Small intestine (tissue), 7 donors: ENCODE data around the gene SYT1. TPM values are rescaled to one million over a fixed set of nuclear protein-coding genes. Genes with fewer than 3 reads are reported as not detected.

Source experiments
- DNase-seq, 2 donors: peaks; one replicate each; pipeline versions ENCODE4 v3.0.0 to v3.0.0-alpha.2; 2013
- FAIRE-seq: peaks from 2 replicates; lab custom pipeline; 2012; peaks lifted over from hg19 to GRCh38; lab: Jason Lieb, UNC
- H3K27ac ChIP-seq, 3 donors: one replicate each; pipeline ENCODE4 v1.5.1; 2013; ENCODE audit warnings: low read length in 2 of 3, mild to moderate bottlenecking in 2 of 3, control low read depth in 1 of 3, inconsistent platforms in 1 of 3, low read depth in 1 of 3, moderate library complexity in 1 of 3
- H3K27me3 ChIP-seq, 3 donors: one replicate each; pipeline ENCODE4 v1.6.1; 2013; ENCODE audit warnings: low read length in 3 of 3, inconsistent platforms in 1 of 3; ENCODE audit not compliant: control insufficient read depth in 3 of 3, insufficient read depth in 3 of 3
- H3K36me3 ChIP-seq, 3 donors: one replicate each; pipeline ENCODE4 v1.6.1; 2013; ENCODE audit warnings: low read length in 3 of 3, inconsistent platforms in 1 of 3, low read depth in 1 of 3, mild to moderate bottlenecking in 1 of 3, moderate library complexity in 1 of 3; ENCODE audit not compliant: control insufficient read depth in 3 of 3, insufficient read depth in 2 of 3
- H3K4me1 ChIP-seq, 3 donors: one replicate each; pipeline ENCODE4 v1.6.1; 2013; ENCODE audit warnings: low read length in 2 of 3, inconsistent platforms in 1 of 3, low read depth in 1 of 3, mild to moderate bottlenecking in 1 of 3, moderate library complexity in 1 of 3; ENCODE audit not compliant: control insufficient read depth in 3 of 3, insufficient read depth in 2 of 3
- H3K4me3 ChIP-seq, 3 donors: one replicate each; pipeline ENCODE4 v1.5.1; 2013; ENCODE audit warnings: low read length in 3 of 3, control low read depth in 1 of 3, inconsistent platforms in 1 of 3, low read depth in 1 of 3, mild to moderate bottlenecking in 1 of 3, moderate library complexity in 1 of 3
- H3K9me3 ChIP-seq, 2 donors: one replicate each; pipeline ENCODE4 v1.6.1; 2013; ENCODE audit warnings: low read depth in 1 of 2, low read length in 1 of 2; ENCODE audit not compliant: control insufficient read depth in 2 of 2, insufficient read depth in 1 of 2
- WGBS, 3 donors: extraction: QIAGEN DNeasy Blood & Tissue Kit; methylation state at CpG; one replicate each; pipeline ENCODE4 v1.1.7; 2013; 5-methylcytosine and 5-hydroxymethylcytosine counted together
- polyA plus RNA-seq, 4 donors: library from polyadenylated mRNA; stranded (reverse) in 3 of 4; unstranded in 1 of 4; fragments of 200-250 nt in 3 of 4; fragments of 120-200 nt in 1 of 4; gene quantifications; one replicate each; pipeline versions ENCODE4 v1.2.1 to v1.2.3, GENCODE V29; 2013
- donor health status: healthy with polysubstance abuse.
- donor health status: control.
- donor health status: control.
- donor health status: Bipolar disorder and iron deficiency.
- donor health status: healthy.

The SYT1 gene
- polyA plus RNA-seq, 4 donors: 1.3 to 11.3 TPM; not detected in 2

DNA sequence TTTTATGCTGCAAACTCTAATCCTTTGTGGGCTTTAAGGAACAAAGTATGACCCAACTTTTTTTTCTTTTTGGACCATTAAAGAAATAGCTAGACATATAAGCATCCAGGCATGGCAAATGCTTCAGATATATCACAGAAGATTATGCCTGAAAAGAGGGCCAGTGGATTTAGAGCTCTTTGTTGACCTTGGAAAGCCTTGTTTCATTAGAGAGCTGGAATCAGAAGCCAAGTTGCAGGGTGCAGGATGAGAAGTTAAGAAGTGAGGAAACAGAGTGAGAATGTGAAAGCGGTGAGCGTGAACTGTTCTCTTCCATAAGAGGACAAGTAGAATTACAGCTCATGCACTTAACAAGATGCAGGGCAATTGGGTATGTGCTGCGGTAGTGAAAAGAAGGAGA, 373.7 kb downstream of the SYT1 start:
- DNase-seq (no peak), FAIRE-seq (no peak)
- H3K4me3 ChIP-seq: no peak overlapping the region
- H3K4me1 ChIP-seq: no peaks in the 10 kb centered on the region
- H3K36me3 ChIP-seq: no peaks in the 10 kb centered on the region
- H3K27ac ChIP-seq: no peak overlapping the region
- no peaks in the 10 kb centered on the region for H3K27me3 ChIP-seq
- 86 to 99% (median 91%) methylated on average over 3 of the region's 3 CpGs for WGBS, 3 donors
- H3K9me3 ChIP-seq: no peaks in the 10 kb centered on the region

DNA sequence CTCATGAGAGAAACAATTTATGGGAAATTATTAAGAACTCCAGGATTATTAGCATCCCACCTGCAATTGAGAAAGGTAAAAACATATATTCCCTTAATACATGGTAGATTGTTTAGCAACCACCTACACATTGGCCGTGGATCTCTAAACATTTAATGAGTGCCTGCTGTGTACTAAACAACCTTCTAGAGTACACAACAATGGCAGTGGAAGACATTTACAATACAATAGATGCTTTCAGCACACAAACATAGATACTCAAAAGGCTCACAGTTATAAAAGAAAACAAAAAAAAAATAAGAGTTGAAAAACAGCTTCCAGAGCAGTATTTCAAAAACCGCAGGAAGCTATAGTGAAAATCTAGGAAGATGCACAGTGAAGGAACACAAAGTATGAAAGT, 382.9 kb downstream of the SYT1 start:
- FAIRE-seq: no peak
- H3K9me3 ChIP-seq: no peaks in the 10 kb centered on the region
- 83 to 88% (median 86%) methylated on average over 2 of the region's 2 CpGs for WGBS, 3 donors
- H3K4me1 ChIP-seq: no peaks in the 10 kb centered on the region
- no peak overlapping the region for H3K27ac ChIP-seq
- peaks cover 0 to 2% (median 0%) of the 10 kb centered on the region in 3 donors for H3K27me3 ChIP-seq
- no peak overlapping the region for H3K4me3 ChIP-seq
- H3K36me3 ChIP-seq: no peaks in the 10 kb centered on the region
- DNase-seq: no peak

DNA sequence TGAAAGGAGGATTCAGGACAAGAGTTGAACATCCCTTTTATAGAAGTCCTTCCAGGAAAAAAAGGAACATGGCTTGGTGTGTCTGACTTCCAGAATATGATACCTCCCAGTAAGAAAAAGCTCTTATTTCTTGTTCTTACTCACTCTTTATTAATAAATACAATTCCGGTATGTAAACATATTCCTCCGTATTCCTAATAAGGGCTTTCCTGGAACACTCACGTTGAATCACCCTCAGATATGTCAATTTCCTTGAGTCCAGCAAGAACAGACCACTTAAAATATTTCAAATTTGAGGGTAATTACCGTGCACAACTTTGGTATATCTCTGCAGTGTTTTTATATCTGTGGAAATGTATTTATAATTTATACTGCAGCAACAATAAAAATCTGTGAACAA, 385.6 kb downstream of the SYT1 start:
- H3K27ac ChIP-seq: no peak overlapping the region
- H3K36me3 ChIP-seq: no peaks in the 10 kb centered on the region
- H3K27me3 ChIP-seq: peaks cover 0 to 2% (median 0%) of the 10 kb centered on the region in 3 donors
- DNase-seq (no peak), FAIRE-seq (no peak)
- no peak overlapping the region for H3K4me3 ChIP-seq
- WGBS, 3 donors: 73 to 85% (median 74%) methylated on average over 4 of the region's 4 CpGs
- H3K9me3 ChIP-seq: no peaks in the 10 kb centered on the region
- H3K4me1 ChIP-seq: no peaks in the 10 kb centered on the region

DNA sequence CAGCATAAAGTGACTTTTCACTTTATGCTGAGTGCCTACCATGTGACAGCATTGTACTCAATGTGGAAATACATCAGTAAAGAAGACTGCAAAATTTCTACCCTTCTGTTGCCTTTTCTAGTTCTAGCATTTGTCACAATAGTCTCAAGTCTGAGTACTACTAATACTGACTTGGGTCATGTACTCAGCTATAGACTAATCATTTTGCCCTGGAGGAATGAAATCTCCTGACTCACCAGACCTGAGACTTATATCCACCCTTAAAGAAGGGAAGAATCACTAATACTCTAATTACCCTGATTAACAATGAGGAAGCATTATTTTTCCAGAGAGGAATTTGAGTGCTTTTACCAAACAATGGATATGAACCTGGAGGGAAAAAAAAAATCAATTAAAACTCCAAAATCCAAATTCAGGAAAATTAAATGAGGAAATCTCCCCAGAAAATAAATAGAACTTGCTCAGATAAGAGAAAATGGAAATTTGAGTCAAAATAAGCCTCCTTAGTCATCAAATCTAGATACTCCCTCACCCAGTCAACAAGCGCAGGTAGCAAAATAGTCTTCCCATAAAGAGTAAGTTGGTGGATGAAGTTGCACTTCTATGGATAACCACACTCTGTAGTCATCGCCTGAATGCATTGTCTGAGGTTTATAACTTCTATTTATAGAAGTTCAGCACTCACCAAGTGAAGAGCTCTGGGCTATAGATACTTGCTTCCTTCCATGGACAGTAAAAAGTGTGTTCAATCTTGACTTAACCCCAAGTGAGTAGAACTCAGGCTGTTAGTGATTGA, 386.6 kb downstream of the SYT1 start:
- Histone ChIP-seq H3K4me3 (no peak overlapping the region), H3K4me1 (no peaks in the 10 kb centered on the region), H3K9me3 (no peaks in the 10 kb centered on the region), H3K27ac (no peak overlapping the region), H3K36me3 (no peaks in the 10 kb centered on the region), H3K27me3 (peaks cover 0 to 2% (median 0%) of the 10 kb centered on the region in 3 donors)
- no peak for FAIRE-seq
- DNase-seq: no peak
- WGBS, 3 donors: 80 to 86% (median 81%) methylated on average over 2 of the region's 2 CpGs

DNA sequence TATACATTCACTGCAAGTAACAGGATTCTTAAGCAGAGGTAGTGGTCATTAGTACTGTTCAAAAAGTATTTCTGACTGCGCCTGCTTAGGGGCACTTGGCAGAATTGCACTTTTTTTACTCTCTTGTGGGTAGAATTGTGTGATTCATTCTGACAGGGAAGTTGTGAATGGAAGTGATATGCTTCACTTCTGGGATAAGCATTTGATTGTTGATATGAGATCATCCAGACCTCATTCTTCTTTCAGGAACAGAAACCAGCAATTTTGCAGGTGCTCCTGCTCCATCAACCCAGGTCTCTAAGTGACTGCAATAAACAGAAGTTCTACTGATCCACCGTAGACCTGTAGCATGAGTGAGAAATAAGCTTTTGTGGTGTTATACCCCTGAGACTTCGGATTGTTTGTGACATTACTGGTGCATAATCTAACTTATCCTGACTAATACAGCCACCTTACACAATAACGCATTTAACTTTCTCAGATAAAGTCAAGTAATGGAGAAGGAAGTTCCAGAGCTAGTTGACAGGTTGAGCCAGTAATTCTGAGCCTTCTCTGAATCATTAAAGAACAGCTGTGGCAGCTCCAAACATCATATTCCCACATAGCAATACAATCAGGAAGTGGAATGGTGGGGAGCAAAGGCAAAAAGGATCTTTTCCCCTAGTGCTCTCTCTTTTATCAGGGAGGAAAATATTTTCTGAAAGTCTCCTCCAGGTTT, 387.9 kb downstream of the SYT1 start:
- FAIRE-seq (no peak), DNase-seq (no peak)
- H3K9me3 ChIP-seq: no peaks in the 10 kb centered on the region
- H3K27ac ChIP-seq: no peak overlapping the region
- no peak overlapping the region for H3K4me3 ChIP-seq
- 74 to 81% (median 77%) methylated on average over 4 of the region's 4 CpGs for WGBS, 3 donors
- H3K27me3 ChIP-seq: peaks cover 0 to 2% (median 0%) of the 10 kb centered on the region in 3 donors
- no peaks in the 10 kb centered on the region for H3K36me3 ChIP-seq
- no peaks in the 10 kb centered on the region for H3K4me1 ChIP-seq

DNA sequence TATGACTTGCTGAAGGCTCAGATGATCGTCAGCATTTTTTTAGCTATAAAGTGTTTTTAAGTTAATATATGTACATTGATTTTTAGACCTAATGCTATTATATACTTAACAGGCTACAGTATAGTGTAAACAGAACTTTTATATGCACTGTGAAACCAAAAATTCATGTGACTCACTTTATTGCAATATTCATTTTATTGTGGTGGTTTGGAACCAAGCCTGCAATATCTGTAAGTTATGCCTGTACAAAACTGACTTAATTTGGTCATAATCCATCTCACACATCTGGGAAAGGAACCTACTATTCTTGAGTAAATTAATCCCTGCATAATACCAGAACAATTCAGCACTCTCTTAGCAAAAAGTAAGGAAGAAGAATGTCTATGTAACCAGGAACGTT, 390.7 kb downstream of the SYT1 start:
- Histone ChIP-seq H3K9me3 (no peaks in the 10 kb centered on the region), H3K4me1 (no peaks in the 10 kb centered on the region), H3K27me3 (no peaks in the 10 kb centered on the region), H3K27ac (no peak overlapping the region), H3K36me3 (no peaks in the 10 kb centered on the region), H3K4me3 (no peak overlapping the region)
- FAIRE-seq: no peak
- 56 to 69% (median 62%) methylated on average over 2 of the region's 2 CpGs for WGBS, 3 donors
- no peak for DNase-seq

DNA sequence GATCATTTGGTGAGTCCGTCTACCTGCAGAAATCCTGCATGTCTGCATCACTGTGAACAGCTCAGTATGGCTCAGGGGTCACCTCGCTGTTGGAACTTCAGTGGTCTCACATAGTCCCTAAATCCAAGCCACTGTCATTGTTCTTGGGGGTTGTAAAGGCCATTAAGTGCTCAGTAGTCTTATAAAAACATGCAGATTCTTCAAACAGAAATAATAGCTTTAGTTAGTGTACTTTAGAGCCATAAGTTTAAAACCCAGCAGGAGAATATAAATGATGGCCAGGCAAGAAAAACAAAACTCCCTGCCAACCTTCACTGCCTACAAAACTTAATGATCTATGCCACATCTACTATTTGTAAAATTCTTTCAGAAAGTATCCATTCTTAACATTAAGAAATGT, 396.3 kb downstream of the SYT1 start:
- no peak for FAIRE-seq
- WGBS, 3 donors: 50 to 76% (median 57%) methylated on average over 2 of the region's 2 CpGs

DNA sequence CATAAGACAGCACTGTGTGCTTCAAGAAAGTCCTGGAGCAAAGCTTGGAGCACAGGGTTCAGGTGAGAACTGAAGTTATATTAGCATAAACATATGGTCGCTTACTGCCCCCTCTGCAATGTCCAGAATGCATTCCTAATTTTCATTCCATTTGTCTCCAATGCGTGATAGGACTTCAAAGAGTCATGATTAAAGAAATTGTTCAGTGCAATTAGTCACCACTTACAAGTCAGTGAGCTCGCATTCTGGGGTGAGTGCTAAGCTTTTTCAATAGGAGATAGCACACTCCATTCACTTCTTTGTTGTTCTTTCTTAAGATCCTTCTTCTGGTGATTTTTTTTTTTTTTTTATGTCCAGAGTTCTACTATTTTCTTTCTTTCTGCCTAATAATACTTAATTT, 398.4 kb downstream of the SYT1 start:
- WGBS, 3 donors: 50 to 77% (median 65%) methylated on average over 3 of the region's 3 CpGs

More for the DNA sequence above, 396.3 kb downstream of the SYT1 start:
- Histone ChIP-seq H3K27ac (no peak overlapping the region), H3K36me3 (no peaks in the 10 kb centered on the region), H3K4me3 (no peak overlapping the region), H3K4me1 (no peaks in the 10 kb centered on the region), H3K27me3 (no peaks in the 10 kb centered on the region), H3K9me3 (no peaks in the 10 kb centered on the region)
- no peak for DNase-seq

More for the DNA sequence above, 398.4 kb downstream of the SYT1 start:
- no peak for FAIRE-seq
- Histone ChIP-seq H3K4me3 (no peak overlapping the region), H3K4me1 (no peaks in the 10 kb centered on the region), H3K27ac (no peak overlapping the region), H3K36me3 (no peaks in the 10 kb centered on the region), H3K9me3 (no peaks in the 10 kb centered on the region), H3K27me3 (no peaks in the 10 kb centered on the region)
- no peak for DNase-seq
